Hepatocyte (in vitro differentiated cells): ENCODE data around the gene CSNK1G1. TPM values are rescaled to one million over a fixed set of nuclear protein-coding genes. Genes with fewer than 3 reads are reported as not detected.

Source experiments
- DNase-seq: peaks from one replicate; pipeline ENCODE4 v3.0.0-alpha.2; 2016; ENCODE audit warnings: low spot score
- H2AFZ ChIP-seq: fragments of 200-600 bp; sonication (generic); 2 replicates; pipeline ENCODE4 v1.6.0; 2016; ENCODE audit warnings: antibody characterized with exemption, mild to moderate bottlenecking
- H3K27ac ChIP-seq: fragments of 200-600 bp; sonication (generic); 2 replicates; pipeline ENCODE4 v1.5.1; 2016; ENCODE audit warnings: mild to moderate bottlenecking
- H3K27me3 ChIP-seq: fragments of 200-600 bp; sonication (generic); 2 replicates; pipeline ENCODE4 v1.6.1; 2016
- H3K36me3 ChIP-seq: fragments of 200-600 bp; sonication (generic); replicated peaks from 2 replicates; pipeline ENCODE4 v1.5.1; 2016; ENCODE audit warnings: low read depth; ENCODE audit not compliant: insufficient read depth
- H3K4me1 ChIP-seq: fragments of 200-600 bp; sonication (generic); 2 replicates; pipeline ENCODE4 v1.5.1; 2016; ENCODE audit warnings: mild to moderate bottlenecking, moderate library complexity; ENCODE audit not compliant: insufficient read depth
- H3K4me2 ChIP-seq: fragments of 200-600 bp; sonication (generic); 2 replicates; pipeline ENCODE4 v1.6.0; 2016
- H3K4me3 ChIP-seq: fragments of 200-600 bp; sonication (generic); 2 replicates; pipeline ENCODE4 v1.5.1; 2016; ENCODE audit warnings: mild to moderate bottlenecking
- H3K79me2 ChIP-seq: fragments of 200-600 bp; sonication (generic); 2 replicates; pipeline ENCODE4 v1.6.0; 2017; ENCODE audit warnings: mild to moderate bottlenecking
- H3K9me2 ChIP-seq: fragments of 200-600 bp; sonication (generic); replicated peaks from 2 replicates; pipeline ENCODE4 v1.6.0; 2017; ENCODE audit warnings: mild to moderate bottlenecking; ENCODE audit not compliant: insufficient read depth
- H3K9me3 ChIP-seq: fragments of 200-600 bp; sonication (generic); 2 replicates; pipeline ENCODE4 v1.5.1; 2016; ENCODE audit warnings: low read depth, mild to moderate bottlenecking
- H4K20me1 ChIP-seq: fragments of 200-600 bp; sonication (generic); 2 replicates; pipeline ENCODE4 v1.6.0; 2016; ENCODE audit warnings: mild to moderate bottlenecking; ENCODE audit not compliant: insufficient read depth, poor library complexity, severe bottlenecking
- EZH2 ChIP-seq: fragments of 200-600 bp; sonication (generic); IDR thresholded peaks from 2 replicates; pipeline ENCODE4 v1.6.1; 2016; ENCODE audit warnings: antibody characterized with exemption, mild to moderate bottlenecking, borderline replicate concordance
- EZH2phosphoT487 ChIP-seq: fragments of 200-600 bp; sonication (generic); IDR thresholded peaks from one replicate; pipeline ENCODE4 v1.6.1; 2018; ENCODE audit warnings: antibody characterized with exemption, mild to moderate bottlenecking, low read depth, moderate library complexity; ENCODE audit not compliant: unreplicated experiment, severe bottlenecking
- WGBS: methylation state at CpG from one replicate; pipeline ENCODE4 v1.1.6; 2016; ENCODE audit warnings: low lambda C conversion rate; ENCODE audit errors: missing lambda C conversion rate; 5-methylcytosine and 5-hydroxymethylcytosine counted together
- polyA plus RNA-seq: library from polyadenylated mRNA; unstranded; fragments of >200 nt; fragmentation: Nextera tagmentation; extraction: Ambion mirVana; gene quantifications from 2 replicates; pipeline ENCODE4 v1.2.1, GENCODE V29; 2016
- total RNA-seq: library from RNA; depleted of rRNA; stranded (reverse); fragments of >200 nt; gene quantifications from 2 replicates; pipeline ENCODE4 v1.2.3, GENCODE V29; 2014
- TF ChIP-seq, protein P1 (sequence below): fragments of 200-600 bp; sonication (generic); IDR thresholded peaks from 2 replicates; pipeline ENCODE4 v1.5.1; 2016; ENCODE audit warnings: antibody characterized with exemption, mild to moderate bottlenecking; ENCODE audit not compliant: poor library complexity

Gene CSNK1G1
- total and polyA plus RNA-seq, 2 experiments from 2014 or later: 7.7 to 18.1 TPM

DNA sequence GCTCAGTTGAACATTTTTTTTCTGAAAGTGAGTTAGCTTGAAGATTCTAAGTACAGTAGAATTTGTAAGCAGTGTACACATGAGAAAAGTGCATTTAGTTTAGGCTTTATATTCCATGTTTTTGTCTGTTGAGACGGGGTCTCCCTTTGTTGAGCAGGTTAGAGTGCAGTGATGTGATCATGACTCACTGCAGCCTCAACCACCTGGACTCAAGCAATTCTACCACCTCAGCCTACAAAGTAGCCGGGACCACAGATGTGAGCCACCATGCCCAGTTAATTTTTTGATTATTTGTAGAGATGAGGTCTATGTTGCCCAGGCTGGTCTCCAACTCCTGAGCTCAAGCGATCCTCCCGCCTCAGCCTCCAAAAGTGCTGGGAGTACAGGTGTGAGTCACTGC, 5.3 kb upstream of the CSNK1G1 start:
- Histone ChIP-seq H3K79me2 (no peaks in the 10 kb centered on the region), H2AFZ (no peak overlapping the region), H3K27ac (no peak overlapping the region), H3K9me3 (no peaks in the 10 kb centered on the region), H3K36me3 (no peaks in the 10 kb centered on the region), H4K20me1 (no peaks in the 10 kb centered on the region), H3K4me2 (no peak overlapping the region), H3K4me1 (no peaks in the 10 kb centered on the region), H3K27me3 (no peaks in the 10 kb centered on the region), H3K9me2 (no peaks in the 10 kb centered on the region), H3K4me3 (no peak overlapping the region)
- no peak for TF ChIP-seq EZH2phosphoT487
- TF ChIP-seq, protein P1, sequence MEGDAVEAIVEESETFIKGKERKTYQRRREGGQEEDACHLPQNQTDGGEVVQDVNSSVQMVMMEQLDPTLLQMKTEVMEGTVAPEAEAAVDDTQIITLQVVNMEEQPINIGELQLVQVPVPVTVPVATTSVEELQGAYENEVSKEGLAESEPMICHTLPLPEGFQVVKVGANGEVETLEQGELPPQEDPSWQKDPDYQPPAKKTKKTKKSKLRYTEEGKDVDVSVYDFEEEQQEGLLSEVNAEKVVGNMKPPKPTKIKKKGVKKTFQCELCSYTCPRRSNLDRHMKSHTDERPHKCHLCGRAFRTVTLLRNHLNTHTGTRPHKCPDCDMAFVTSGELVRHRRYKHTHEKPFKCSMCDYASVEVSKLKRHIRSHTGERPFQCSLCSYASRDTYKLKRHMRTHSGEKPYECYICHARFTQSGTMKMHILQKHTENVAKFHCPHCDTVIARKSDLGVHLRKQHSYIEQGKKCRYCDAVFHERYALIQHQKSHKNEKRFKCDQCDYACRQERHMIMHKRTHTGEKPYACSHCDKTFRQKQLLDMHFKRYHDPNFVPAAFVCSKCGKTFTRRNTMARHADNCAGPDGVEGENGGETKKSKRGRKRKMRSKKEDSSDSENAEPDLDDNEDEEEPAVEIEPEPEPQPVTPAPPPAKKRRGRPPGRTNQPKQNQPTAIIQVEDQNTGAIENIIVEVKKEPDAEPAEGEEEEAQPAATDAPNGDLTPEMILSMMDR: no peak
- TF ChIP-seq EZH2: no peak
- no peak for DNase-seq
- WGBS: 97% methylated on average over 4 of the region's 4 CpGs

DNA sequence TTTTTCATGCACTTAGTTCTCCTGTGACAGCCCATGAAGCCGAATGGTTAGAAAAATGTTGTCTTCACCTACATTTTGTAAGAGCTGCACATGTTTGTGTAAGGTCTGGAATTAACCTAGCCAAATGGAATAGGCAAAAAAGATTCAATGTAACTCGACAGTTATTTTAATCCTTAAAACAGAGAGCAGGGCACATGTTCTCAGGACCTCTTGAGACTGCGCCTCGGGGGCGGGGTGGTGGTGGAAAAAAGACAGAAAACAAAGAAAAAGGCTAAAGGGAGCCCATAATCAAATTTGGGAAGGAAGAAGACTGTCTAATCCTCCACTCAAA, 702 bp upstream of the CSNK1G1 start:
- Histone ChIP-seq H3K9me2 (no peaks in the 10 kb centered on the region), H3K4me2 (peak overlapping the region; percentile 69), H3K27ac (peak overlapping the region; percentile 28), H3K79me2 (peaks cover 39% of the 10 kb centered on the region), H4K20me1 (peaks cover 3% of the 10 kb centered on the region), H3K27me3 (no peaks in the 10 kb centered on the region), H3K9me3 (no peaks in the 10 kb centered on the region), H3K4me3 (peak overlapping the region; percentile 38), H2AFZ (peak overlapping the region; percentile 58), H3K4me1 (peaks cover 5% of the 10 kb centered on the region), H3K36me3 (no peaks in the 10 kb centered on the region)
- WGBS: 67% methylated on average over 5 of the region's 5 CpGs
- TF ChIP-seq, protein P1: no peak
- TF ChIP-seq EZH2 (no peak), EZH2phosphoT487 (no peak)
- DNase-seq: no peak

DNA sequence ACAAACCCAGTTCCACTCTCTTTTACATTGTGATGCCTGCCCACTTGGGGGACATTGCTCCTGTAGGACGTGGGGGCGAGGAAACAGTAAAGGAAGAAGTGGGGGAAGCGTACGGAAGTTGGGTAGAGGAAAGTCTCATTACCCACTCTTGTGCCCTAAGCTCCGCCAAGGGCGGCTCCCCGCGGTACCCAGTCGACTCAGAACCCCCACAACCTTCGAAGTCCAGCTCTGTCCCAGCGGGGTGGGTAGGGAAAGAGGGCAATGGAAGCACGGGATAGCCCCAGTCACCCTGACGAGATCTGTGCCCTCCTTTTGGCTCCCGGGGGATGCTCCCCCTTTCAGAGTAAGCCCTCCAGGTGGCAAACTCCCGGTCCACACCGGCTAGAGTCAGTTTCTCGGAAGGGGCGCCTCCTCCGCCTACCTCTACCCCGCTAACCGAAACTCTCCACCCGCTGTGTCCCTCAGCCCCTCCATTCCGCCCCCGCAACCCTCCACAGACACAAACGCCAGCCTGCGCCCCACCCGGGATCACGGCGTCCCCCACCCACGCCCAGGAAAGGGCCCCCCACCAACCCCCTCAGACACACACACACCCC, 527 bp downstream of the CSNK1G1 start:
- Histone ChIP-seq H4K20me1 (peaks cover 3% of the 10 kb centered on the region), H3K9me2 (no peaks in the 10 kb centered on the region), H2AFZ (peak overlapping the region; percentile 73), H3K4me3 (peak overlapping the region; percentile 99), H3K27me3 (no peaks in the 10 kb centered on the region), H3K36me3 (no peaks in the 10 kb centered on the region), H3K9me3 (no peaks in the 10 kb centered on the region), H3K79me2 (peaks cover 51% of the 10 kb centered on the region), H3K27ac (peak overlapping the region; percentile 93), H3K4me2 (peak overlapping the region; percentile 97), H3K4me1 (peaks cover 5% of the 10 kb centered on the region)
- 1% methylated on average over 21 of the region's 30 CpGs for WGBS
- TF ChIP-seq EZH2 (no peak), EZH2phosphoT487 (no peak)
- TF ChIP-seq, protein P1: no peak
- peak; percentile 52 for DNase-seq
